Measurements from ENCODE around the gene DOCK2.

DOCK2 gene

GRCh38 chr5:169864483-169864882 lies 227.4 kb downstream of the DOCK2 start:
- no peak for TF ChIP-seq CTCF (IDR thresholded peaks at IDR 0.05; ENCODE audit: low read depth, low read length, missing control alignments)
- no peak for DNase-seq (ENCODE audit: extremely low read depth, low read depth)
- no peak overlapping the region for H3K4me3 ChIP-seq (replicated peaks; ENCODE audit: low read depth, low read length)

- TF ChIP-seq CTCF (IDR thresholded peaks at IDR 0.05; ENCODE audit: low read depth, low read length, missing control alignments): no peak
- H3K4me3 ChIP-seq (replicated peaks; ENCODE audit: low read depth, low read length): no peak overlapping the region
- DNase-seq (ENCODE audit: extremely low read depth, low read depth): no peak
Measured at GRCh38 chr5:169867347-169867746, 230.3 kb downstream of the DOCK2 start.

- no peak for DNase-seq (ENCODE audit: extremely low read depth, low read depth)
- TF ChIP-seq CTCF (IDR thresholded peaks at IDR 0.05; ENCODE audit: low read depth, low read length, missing control alignments): no peak
- H3K4me3 ChIP-seq (replicated peaks; ENCODE audit: low read depth, low read length): no peak overlapping the region
Measured at GRCh38 chr5:169869066-169869465, 232.0 kb downstream of the DOCK2 start.

GRCh38 chr5:169870211-169870610 lies 233.1 kb downstream of the DOCK2 start:
- no peak for TF ChIP-seq CTCF (IDR thresholded peaks at IDR 0.05; ENCODE audit: low read depth, low read length, missing control alignments)
- no peak for DNase-seq (ENCODE audit: extremely low read depth, low read depth)
- no peak overlapping the region for H3K4me3 ChIP-seq (replicated peaks; ENCODE audit: low read depth, low read length)

GRCh38 chr5:169871826-169872490 lies 234.9 kb downstream of the DOCK2 start:
- no peak for TF ChIP-seq CTCF (IDR thresholded peaks at IDR 0.05; ENCODE audit: low read depth, low read length, missing control alignments)
- DNase-seq (ENCODE audit: extremely low read depth, low read depth): no peak
- H3K4me3 ChIP-seq (replicated peaks; ENCODE audit: low read depth, low read length): no peak overlapping the region

GRCh38 chr5:169873642-169874041 lies 236.6 kb downstream of the DOCK2 start:
- H3K4me3 ChIP-seq (replicated peaks; ENCODE audit: low read depth, low read length): no peak overlapping the region
- DNase-seq (ENCODE audit: extremely low read depth, low read depth): no peak
- TF ChIP-seq CTCF (IDR thresholded peaks at IDR 0.05; ENCODE audit: low read depth, low read length, missing control alignments): no peak

- no peak for DNase-seq (ENCODE audit: extremely low read depth, low read depth)
- no peak overlapping the region for H3K4me3 ChIP-seq (replicated peaks; ENCODE audit: low read depth, low read length)
- no peak for TF ChIP-seq CTCF (IDR thresholded peaks at IDR 0.05; ENCODE audit: low read depth, low read length, missing control alignments)
Measured at GRCh38 chr5:169874621-169875020, 237.5 kb downstream of the DOCK2 start.

Measured in HFF-Myc (cell line).